ENCODE data around the gene KRTAP7-1.

KRTAP7-1 gene

GRCh38 chr21:30829659-30830058 lies at the start of gene KRTAP7-1:
Gene KRTAP7-1, minus strand, starts transcription at chr21:30829759. Its CDS starts 61 bp downstream, at chr21:30829698.
- no peak for DNase-seq (ENCODE audit: low read depth in 2 of 2)

GRCh38 chr21:30874526-30874925 lies 45.0 kb upstream of the KRTAP7-1 start:
- DNase-seq (ENCODE audit: low read depth in 2 of 2): no peak

GRCh38 chr21:30847627-30848500 lies 18.3 kb upstream of the KRTAP7-1 start:
- no peak for DNase-seq (ENCODE audit: low read depth in 2 of 2)

GRCh38 chr21:30842990-30843389 lies 13.4 kb upstream of the KRTAP7-1 start:
- DNase-seq (ENCODE audit: low read depth in 2 of 2): no peak

GRCh38 chr21:30839304-30839703 lies 9.7 kb upstream of the KRTAP7-1 start:
- no peak for DNase-seq (ENCODE audit: low read depth in 2 of 2)

GRCh38 chr21:30838536-30838935 lies 9.0 kb upstream of the KRTAP7-1 start:
- DNase-seq (ENCODE audit: low read depth in 2 of 2): no peak

- DNase-seq (ENCODE audit: low read depth in 2 of 2): peak in 1 of 2 donors; percentile 2
Measured at GRCh38 chr21:30831194-30831765, 1.7 kb upstream of the KRTAP7-1 start.

- DNase-seq (ENCODE audit: low read depth in 2 of 2): no peak
Measured at GRCh38 chr21:30818837-30819610, 10.5 kb downstream of the KRTAP7-1 start.

GRCh38 chr21:30813174-30813573 lies 16.4 kb downstream of the KRTAP7-1 start, which contains the start of gene KRTAP8-1:
Gene KRTAP8-1, minus strand, starts transcription at chr21:30813274. Its CDS starts 54 bp downstream, at chr21:30813220.
- no peak for DNase-seq (ENCODE audit: low read depth in 2 of 2)

- DNase-seq (ENCODE audit: low read depth in 2 of 2): no peak
Measured at GRCh38 chr21:30800605-30801004, 29.0 kb downstream of the KRTAP7-1 start.

- DNase-seq (ENCODE audit: low read depth in 2 of 2): no peak
Measured at GRCh38 chr21:30793581-30794314, 35.8 kb downstream of the KRTAP7-1 start.

GRCh38 chr21:30779249-30779648 lies 50.3 kb downstream of the KRTAP7-1 start:
- DNase-seq (ENCODE audit: low read depth in 2 of 2): no peak

Data from stimulated activated CD8-positive, alpha-beta memory T cell treated with anti-CD3 and anti-CD28 coated beads, Interleukin-7, amount 100 ng/mL, for 1 hour (primary cell).